Gastroesophageal sphincter (tissue), 4 donors: ENCODE results near the gene CTXND2. TPM values are rescaled to one million over a fixed set of nuclear protein-coding genes. Genes with fewer than 3 reads are reported as not detected.
"Not testable (repeated sequence)": the region's sequence is repeated elsewhere in the genome, so short reads cannot be mapped to it uniquely, and the experiment has no call there.

Source experiments
- ATAC-seq: fragments of 150-250 bp; one replicate; pipeline ENCODE4 v1.9.1; 2016; ENCODE audit warnings: mild to moderate bottlenecking, moderate library complexity
- H3K27ac ChIP-seq, 4 donors: fragments of 200-600 bp; sonication (generic) in 3 of 4; 1 replicate in 3 of 4; 2 replicates in 1 of 4; pipeline ENCODE4 v1.5.1; 2016 to 2019
- H3K27me3 ChIP-seq: fragments of 200-600 bp; sonication (generic); one replicate; pipeline ENCODE4 v1.5.1; 2019
- H3K36me3 ChIP-seq, 2 donors: fragments of 200-600 bp; sonication (generic); one replicate each; pipeline ENCODE4 v1.5.1; 2019; ENCODE audit warnings: control low read depth in 1 of 2
- H3K4me1 ChIP-seq, 3 donors: fragments of 200-600 bp; sonication (generic); 1 replicate in 2 of 3; 2 replicates in 1 of 3; pipeline ENCODE4 v1.5.1; 2016 to 2019; ENCODE audit warnings: control low read depth in 2 of 3
- H3K4me3 ChIP-seq, 2 donors: fragments of 200-600 bp; sonication (generic); one replicate each; pipeline ENCODE4 v1.5.1; 2019; ENCODE audit warnings: mild to moderate bottlenecking in 1 of 2, moderate library complexity in 1 of 2
- H3K9me3 ChIP-seq, 3 donors: fragments of 200-600 bp; sonication (generic); one replicate each; pipeline ENCODE4 v1.5.1; 2017 to 2019; ENCODE audit warnings: control low read depth in 2 of 3
- EP300 ChIP-seq: sonication (generic); formaldehyde crosslinking; IDR thresholded peaks from one replicate; pipeline ENCODE4 v1.6.1; 2017; ENCODE audit warnings: antibody characterized with exemption, mild to moderate bottlenecking
- POLR2A ChIP-seq, 2 donors: fragments of 450-650 bp; IDR thresholded peaks; one replicate each; pipeline ENCODE4 v1.6.1; 2017; ENCODE audit warnings: antibody characterized with exemption in 2 of 2, mild to moderate bottlenecking in 2 of 2, moderate library complexity in 1 of 2
- POLR2AphosphoS5 ChIP-seq: sonication (generic); formaldehyde crosslinking; IDR thresholded peaks from one replicate; pipeline ENCODE4 v1.6.1; 2017; ENCODE audit warnings: antibody characterized with exemption
- WGBS, 2 donors: methylation state at CpG; one replicate each; pipeline ENCODE4 v1.1.5; 2018; ENCODE audit warnings: low coverage in 1 of 2; 5-methylcytosine and 5-hydroxymethylcytosine counted together
- total RNA-seq, 4 donors: library from RNA; depleted of rRNA; stranded (reverse); fragments of >200 nt; gene quantifications; one replicate each; pipeline ENCODE4 v1.1.0, GENCODE V29; 2016
- TF ChIP-seq, protein P1 (sequence below), 4 experiments: fragments of 200-600 bp in 2 of 4; fragments of 450-650 bp in 2 of 4; sonication (generic) in 1 of 4; IDR thresholded peaks; one replicate each; pipeline ENCODE4 v1.5.1; 2017 to 2019; ENCODE audit warnings: antibody characterized with exemption in 4 of 4, mild to moderate bottlenecking in 2 of 4, moderate library complexity in 2 of 4

Gene CTXND2
- not detected for total RNA-seq

DNA sequence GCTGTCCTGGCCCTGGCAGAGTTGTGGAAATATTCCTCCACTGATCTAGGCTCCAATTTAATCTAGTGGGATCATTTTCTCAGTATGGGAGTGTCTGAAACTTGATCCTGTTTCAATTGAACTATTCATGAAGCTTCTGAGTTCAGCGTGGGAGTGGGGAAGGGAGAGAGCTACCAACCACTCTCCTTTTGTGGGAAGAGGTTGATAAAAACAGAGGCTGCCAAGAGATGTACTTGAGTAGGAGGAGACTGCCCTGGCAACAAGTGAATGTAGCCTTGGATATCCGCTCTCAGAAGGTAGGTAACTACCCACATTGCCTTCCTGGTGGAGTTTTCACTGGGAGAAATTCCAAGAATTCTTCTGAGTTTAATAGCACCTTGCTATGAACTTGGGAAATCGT is at the start of gene CTXND2:
CTXND2 (plus strand) TSS at position 119 of the 400 bp plus-strand sequence. CDS start 25,179 bp downstream, outside the sequence.
- H3K27me3 ChIP-seq: no peaks in the 10 kb centered on the region
- WGBS, 2 donors: 20 to 47% methylated on average over 3 of the region's 3 CpGs
- no peak within 1 kb of the TSS for H3K27ac ChIP-seq
- no peaks in the 10 kb centered on the region for H3K36me3 ChIP-seq
- no peaks in the 10 kb centered on the region for H3K9me3 ChIP-seq
- TF ChIP-seq POLR2A (IDR thresholded peaks at IDR 0.05) (no peak), POLR2AphosphoS5 (no peak), EP300 (no peak)
- TF ChIP-seq, protein P1, sequence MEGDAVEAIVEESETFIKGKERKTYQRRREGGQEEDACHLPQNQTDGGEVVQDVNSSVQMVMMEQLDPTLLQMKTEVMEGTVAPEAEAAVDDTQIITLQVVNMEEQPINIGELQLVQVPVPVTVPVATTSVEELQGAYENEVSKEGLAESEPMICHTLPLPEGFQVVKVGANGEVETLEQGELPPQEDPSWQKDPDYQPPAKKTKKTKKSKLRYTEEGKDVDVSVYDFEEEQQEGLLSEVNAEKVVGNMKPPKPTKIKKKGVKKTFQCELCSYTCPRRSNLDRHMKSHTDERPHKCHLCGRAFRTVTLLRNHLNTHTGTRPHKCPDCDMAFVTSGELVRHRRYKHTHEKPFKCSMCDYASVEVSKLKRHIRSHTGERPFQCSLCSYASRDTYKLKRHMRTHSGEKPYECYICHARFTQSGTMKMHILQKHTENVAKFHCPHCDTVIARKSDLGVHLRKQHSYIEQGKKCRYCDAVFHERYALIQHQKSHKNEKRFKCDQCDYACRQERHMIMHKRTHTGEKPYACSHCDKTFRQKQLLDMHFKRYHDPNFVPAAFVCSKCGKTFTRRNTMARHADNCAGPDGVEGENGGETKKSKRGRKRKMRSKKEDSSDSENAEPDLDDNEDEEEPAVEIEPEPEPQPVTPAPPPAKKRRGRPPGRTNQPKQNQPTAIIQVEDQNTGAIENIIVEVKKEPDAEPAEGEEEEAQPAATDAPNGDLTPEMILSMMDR (IDR thresholded peaks at IDR 0.05): no peak
- no peak within 1 kb of the TSS for H3K4me3 ChIP-seq
- no peaks in the 10 kb centered on the region for H3K4me1 ChIP-seq
- ATAC-seq: no peak

- H3K9me3 ChIP-seq, H3K27ac ChIP-seq, ATAC-seq, H3K4me3 ChIP-seq, H3K27me3 ChIP-seq: not testable (repeated sequence)
- 98% methylated on average over 9 of the region's 11 CpGs; no CpG with 5 or more reads in 1 of the 2 donors for WGBS, 2 donors
- H3K4me1 ChIP-seq: peaks cover 0 to 11% (median 0%) of the 10 kb centered on the region in 3 donors
- peaks cover 3 to 57% of the 10 kb centered on the region in 2 donors for H3K36me3 ChIP-seq
Measured at GRCh38 chr1:150840850-150841249, 46.1 kb upstream of the CTXND2 start.

- H3K9me3 ChIP-seq: no peaks in the 10 kb centered on the region
- H3K27me3 ChIP-seq: no peaks in the 10 kb centered on the region
- no peak overlapping the region for H3K27ac ChIP-seq
- TF ChIP-seq POLR2AphosphoS5 (no peak), POLR2A (IDR thresholded peaks at IDR 0.05) (no peak), EP300 (no peak)
- TF ChIP-seq, protein P1 (IDR thresholded peaks at IDR 0.05): no peak
- peaks cover 0 to 57% of the 10 kb centered on the region in 2 donors for H3K36me3 ChIP-seq
- 94 to 100% methylated on average over 2 to 3 of the region's 3 CpGs for WGBS, 2 donors
- H3K4me1 ChIP-seq: peaks cover 0 to 11% (median 0%) of the 10 kb centered on the region in 3 donors
- no peak for ATAC-seq
- H3K4me3 ChIP-seq: no peak overlapping the region
Measured at GRCh38 chr1:150841626-150842025, 45.3 kb upstream of the CTXND2 start.

DNA sequence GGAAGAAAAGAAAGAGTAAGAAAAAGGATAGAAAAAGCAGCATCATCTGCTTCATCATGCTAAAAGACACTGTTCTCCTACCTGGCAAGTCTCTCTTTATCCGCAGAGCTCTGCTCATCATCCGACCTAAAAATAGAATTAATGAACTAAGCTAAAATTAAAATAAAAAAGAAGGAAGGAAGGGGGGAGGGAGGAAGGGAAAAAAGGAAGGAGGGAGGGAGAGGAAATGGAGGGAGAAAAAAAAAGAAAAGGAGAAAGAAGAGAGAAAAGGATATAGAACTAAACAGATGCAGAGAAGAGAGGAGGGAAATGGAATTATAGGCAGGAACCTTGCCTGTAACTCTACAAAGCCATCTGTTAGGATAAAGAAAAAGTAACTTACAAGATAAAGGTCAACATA is 44.6 kb upstream of the CTXND2 start:
- peaks cover 0 to 54% of the 10 kb centered on the region in 2 donors for H3K36me3 ChIP-seq
- no peak overlapping the region for H3K27ac ChIP-seq
- TF ChIP-seq POLR2AphosphoS5 (no peak), EP300 (no peak), POLR2A (IDR thresholded peaks at IDR 0.05) (no peak)
- TF ChIP-seq, protein P1 (IDR thresholded peaks at IDR 0.05): no peak
- no peak overlapping the region for H3K4me3 ChIP-seq
- no peaks in the 10 kb centered on the region for H3K27me3 ChIP-seq
- peaks cover 0 to 11% (median 0%) of the 10 kb centered on the region in 3 donors for H3K4me1 ChIP-seq
- ATAC-seq: no peak
- WGBS, 2 donors: 37% methylated on average over 2 of the region's 2 CpGs; no CpG with 5 or more reads in 1 of the 2 donors
- no peaks in the 10 kb centered on the region for H3K9me3 ChIP-seq

GRCh38 chr1:150842964-150843363 is 44.0 kb upstream of the CTXND2 start:
- Histone ChIP-seq H3K27ac (no peak overlapping the region), H3K36me3 (peaks cover 0 to 59% of the 10 kb centered on the region in 2 donors), H3K9me3 (no peaks in the 10 kb centered on the region), H3K4me1 (peaks cover 0 to 11% (median 0%) of the 10 kb centered on the region in 3 donors), H3K27me3 (no peaks in the 10 kb centered on the region), H3K4me3 (no peak overlapping the region)
- 88 to 93% methylated on average over 2 of the region's 2 CpGs for WGBS, 2 donors
- TF ChIP-seq, protein P1 (IDR thresholded peaks at IDR 0.05): no peak
- TF ChIP-seq POLR2A (IDR thresholded peaks at IDR 0.05): no peak
- no peak for TF ChIP-seq POLR2AphosphoS5
- TF ChIP-seq EP300: no peak
- ATAC-seq: no peak
